ENCODE results near the gene MLPH.

DNA sequence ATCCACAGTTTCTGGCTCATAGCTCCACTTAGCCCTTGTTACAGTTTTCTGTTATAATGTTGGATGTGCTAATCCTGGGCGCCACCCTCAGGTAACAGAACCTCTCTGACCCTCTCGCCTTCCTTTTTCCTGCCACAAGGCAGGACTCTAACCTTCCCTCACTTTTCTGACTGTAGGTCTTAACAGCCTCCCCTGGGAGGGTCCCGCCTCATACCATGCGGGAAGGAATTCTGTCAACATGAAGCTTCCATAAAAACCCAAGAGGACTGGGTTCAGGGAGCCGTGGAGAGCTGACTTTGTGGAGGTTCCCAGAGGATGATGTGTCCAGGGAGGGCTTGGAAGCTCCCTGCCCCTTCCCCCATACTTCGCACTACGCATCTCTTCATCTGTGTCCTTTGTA lies 115.4 kb downstream of the MLPH start:
- TF ChIP-seq, protein P1, sequence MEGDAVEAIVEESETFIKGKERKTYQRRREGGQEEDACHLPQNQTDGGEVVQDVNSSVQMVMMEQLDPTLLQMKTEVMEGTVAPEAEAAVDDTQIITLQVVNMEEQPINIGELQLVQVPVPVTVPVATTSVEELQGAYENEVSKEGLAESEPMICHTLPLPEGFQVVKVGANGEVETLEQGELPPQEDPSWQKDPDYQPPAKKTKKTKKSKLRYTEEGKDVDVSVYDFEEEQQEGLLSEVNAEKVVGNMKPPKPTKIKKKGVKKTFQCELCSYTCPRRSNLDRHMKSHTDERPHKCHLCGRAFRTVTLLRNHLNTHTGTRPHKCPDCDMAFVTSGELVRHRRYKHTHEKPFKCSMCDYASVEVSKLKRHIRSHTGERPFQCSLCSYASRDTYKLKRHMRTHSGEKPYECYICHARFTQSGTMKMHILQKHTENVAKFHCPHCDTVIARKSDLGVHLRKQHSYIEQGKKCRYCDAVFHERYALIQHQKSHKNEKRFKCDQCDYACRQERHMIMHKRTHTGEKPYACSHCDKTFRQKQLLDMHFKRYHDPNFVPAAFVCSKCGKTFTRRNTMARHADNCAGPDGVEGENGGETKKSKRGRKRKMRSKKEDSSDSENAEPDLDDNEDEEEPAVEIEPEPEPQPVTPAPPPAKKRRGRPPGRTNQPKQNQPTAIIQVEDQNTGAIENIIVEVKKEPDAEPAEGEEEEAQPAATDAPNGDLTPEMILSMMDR (IDR thresholded peaks at IDR 0.05; ENCODE audit: borderline replicate concordance, extremely low read depth, low read length, poor library complexity, severe bottlenecking): no peak
- no peak for TF ChIP-seq EZH2 (IDR thresholded peaks at IDR 0.05; ENCODE audit: borderline replicate concordance, low read depth, low read length, severe bottlenecking)

Data from DND-41 (cell line).